ENCODE data around the gene COL6A1. TPM values are rescaled to one million over a fixed set of nuclear protein-coding genes. Genes with fewer than 3 reads are reported as not detected.

Gene COL6A1
- total RNA-seq, 6 experiments from 2014 or later: 350 to 415 (median 382) TPM

DNA sequence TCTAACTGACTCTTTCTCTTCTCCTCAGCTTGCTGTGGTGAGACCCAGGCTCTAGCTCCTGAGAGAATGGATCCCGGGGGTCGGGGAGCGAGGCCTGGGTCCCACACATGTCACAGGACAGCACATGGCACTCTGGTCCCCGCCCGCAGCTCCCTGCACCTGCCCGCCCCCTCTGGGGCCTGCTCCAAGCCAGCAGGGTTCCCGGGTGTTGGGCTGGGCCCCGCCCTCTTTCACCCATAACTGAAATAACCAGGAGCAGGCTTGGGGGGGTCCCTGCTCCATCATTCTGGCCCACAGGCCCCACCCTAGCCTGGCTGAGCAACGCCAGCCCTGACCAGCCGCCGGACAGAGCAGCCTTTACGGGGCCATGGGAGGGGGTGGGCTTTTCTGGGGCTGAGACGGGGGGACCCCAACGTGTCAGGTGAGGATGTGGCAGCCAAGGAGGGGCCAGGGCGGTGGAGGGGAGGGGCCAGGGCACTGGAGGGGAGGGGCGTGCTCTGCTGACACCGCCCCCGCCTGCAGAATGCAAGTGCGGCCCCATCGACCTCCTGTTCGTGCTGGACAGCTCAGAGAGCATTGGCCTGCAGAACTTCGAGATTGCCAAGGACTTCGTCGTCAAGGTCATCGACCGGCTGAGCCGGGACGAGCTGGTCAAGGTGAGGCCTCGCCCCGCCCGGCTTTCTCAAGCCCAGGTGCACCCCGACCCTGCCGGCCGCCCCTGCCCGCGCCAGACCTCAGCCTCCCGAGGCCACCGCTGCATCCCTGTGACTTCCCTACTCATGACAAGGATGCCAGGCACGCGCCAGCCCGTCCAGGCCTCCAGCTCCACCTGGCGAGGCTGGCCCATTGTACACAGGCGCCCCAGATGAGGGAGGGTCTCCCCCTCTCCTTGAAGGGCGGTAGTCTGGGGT, 19.4 kb downstream of the COL6A1 start:
- Mint-ChIP-seq H3K27ac (no peak overlapping the region), H3K36me3 (ENCODE audit: low read depth) (peaks cover 20% of the 10 kb centered on the region), H3K9me3 (peaks cover 8% of the 10 kb centered on the region), H3K4me1 (ENCODE audit: low read depth) (no peaks in the 10 kb centered on the region), H3K4me3 (no peak overlapping the region), H3K27me3 (ENCODE audit: insufficient read depth) (peaks cover 6% of the 10 kb centered on the region)
- TF ChIP-seq, protein P1, sequence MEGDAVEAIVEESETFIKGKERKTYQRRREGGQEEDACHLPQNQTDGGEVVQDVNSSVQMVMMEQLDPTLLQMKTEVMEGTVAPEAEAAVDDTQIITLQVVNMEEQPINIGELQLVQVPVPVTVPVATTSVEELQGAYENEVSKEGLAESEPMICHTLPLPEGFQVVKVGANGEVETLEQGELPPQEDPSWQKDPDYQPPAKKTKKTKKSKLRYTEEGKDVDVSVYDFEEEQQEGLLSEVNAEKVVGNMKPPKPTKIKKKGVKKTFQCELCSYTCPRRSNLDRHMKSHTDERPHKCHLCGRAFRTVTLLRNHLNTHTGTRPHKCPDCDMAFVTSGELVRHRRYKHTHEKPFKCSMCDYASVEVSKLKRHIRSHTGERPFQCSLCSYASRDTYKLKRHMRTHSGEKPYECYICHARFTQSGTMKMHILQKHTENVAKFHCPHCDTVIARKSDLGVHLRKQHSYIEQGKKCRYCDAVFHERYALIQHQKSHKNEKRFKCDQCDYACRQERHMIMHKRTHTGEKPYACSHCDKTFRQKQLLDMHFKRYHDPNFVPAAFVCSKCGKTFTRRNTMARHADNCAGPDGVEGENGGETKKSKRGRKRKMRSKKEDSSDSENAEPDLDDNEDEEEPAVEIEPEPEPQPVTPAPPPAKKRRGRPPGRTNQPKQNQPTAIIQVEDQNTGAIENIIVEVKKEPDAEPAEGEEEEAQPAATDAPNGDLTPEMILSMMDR (IDR thresholded peaks at IDR 0.05): no peak
- no peak for DNase-seq

DNA sequence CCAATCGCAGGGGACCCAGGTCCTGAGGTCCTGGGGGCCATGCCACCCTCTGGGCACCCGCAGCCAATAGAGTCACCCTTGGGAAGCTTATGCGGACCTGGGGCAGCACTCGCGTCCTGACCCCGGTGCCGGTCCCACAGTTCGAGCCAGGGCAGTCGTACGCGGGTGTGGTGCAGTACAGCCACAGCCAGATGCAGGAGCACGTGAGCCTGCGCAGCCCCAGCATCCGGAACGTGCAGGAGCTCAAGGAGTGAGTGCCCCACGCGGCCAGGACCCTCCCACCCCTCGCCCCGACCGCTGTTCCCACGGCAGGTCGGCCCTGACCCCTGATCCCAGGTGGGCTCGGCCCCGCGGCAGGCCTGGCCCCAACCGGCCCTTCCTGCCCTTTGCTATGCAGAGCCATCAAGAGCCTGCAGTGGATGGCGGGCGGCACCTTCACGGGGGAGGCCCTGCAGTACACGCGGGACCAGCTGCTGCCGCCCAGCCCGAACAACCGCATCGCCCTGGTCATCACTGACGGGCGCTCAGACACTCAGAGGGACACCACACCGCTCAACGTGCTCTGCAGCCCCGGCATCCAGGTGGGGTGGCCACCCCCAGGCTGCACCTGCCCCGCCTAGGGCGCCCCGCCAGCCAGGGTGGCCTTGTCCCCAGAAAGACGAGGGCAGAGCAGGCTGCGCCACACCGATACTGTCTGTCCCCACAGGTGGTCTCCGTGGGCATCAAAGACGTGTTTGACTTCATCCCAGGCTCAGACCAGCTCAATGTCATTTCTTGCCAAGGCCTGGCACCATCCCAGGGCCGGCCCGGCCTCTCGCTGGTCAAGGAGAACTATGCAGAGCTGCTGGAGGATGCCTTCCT, 20.5 kb downstream of the COL6A1 start:
- TF ChIP-seq, protein P1 (IDR thresholded peaks at IDR 0.05): no peak
- Mint-ChIP-seq H3K27me3 (ENCODE audit: insufficient read depth) (peaks cover 6% of the 10 kb centered on the region), H3K4me3 (no peak overlapping the region), H3K9me3 (peaks cover 8% of the 10 kb centered on the region), H3K36me3 (ENCODE audit: low read depth) (peaks cover 20% of the 10 kb centered on the region), H3K4me1 (ENCODE audit: low read depth) (no peaks in the 10 kb centered on the region), H3K27ac (no peak overlapping the region)
- DNase-seq: no peak

DNA sequence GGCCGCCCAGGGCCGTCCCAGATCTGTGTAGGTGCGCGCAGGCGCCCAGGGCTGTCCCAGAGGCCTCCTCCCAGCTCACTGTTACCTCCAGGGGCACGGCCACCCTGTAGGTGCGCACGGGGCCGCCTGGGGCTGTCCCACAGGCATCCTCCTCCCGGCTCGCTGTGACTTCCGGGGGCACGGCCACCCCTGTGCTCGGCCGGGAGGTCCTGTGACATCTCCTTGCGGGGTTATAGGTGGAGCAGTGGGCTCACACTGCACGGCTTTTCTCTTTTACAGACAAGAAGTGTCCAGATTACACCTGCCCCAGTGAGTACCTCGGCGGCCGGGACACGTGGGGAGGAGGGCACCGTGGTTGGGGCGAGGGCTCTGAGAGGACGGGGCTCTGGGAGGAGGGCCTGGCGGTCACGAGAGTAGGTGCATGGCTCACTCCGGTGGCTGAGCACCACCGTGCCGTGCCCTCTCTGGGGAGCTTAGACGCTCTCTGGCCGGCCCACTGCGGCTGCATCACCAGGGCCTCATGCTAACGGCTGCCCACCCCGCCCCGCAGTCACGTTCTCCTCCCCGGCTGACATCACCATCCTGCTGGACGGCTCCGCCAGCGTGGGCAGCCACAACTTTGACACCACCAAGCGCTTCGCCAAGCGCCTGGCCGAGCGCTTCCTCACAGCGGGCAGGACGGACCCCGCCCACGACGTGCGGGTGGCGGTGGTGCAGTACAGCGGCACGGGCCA, 21.4 kb downstream of the COL6A1 start:
- TF ChIP-seq, protein P1 (IDR thresholded peaks at IDR 0.05): no peak
- no peak overlapping the region for H3K4me3 Mint-ChIP-seq
- H3K27me3 Mint-ChIP-seq (ENCODE audit: insufficient read depth): peaks cover 6% of the 10 kb centered on the region
- no peak for DNase-seq
- no peaks in the 10 kb centered on the region for H3K4me1 Mint-ChIP-seq (ENCODE audit: low read depth)
- peaks cover 13% of the 10 kb centered on the region for H3K9me3 Mint-ChIP-seq
- peaks cover 21% of the 10 kb centered on the region for H3K36me3 Mint-ChIP-seq (ENCODE audit: low read depth)
- H3K27ac Mint-ChIP-seq: no peak overlapping the region

DNA sequence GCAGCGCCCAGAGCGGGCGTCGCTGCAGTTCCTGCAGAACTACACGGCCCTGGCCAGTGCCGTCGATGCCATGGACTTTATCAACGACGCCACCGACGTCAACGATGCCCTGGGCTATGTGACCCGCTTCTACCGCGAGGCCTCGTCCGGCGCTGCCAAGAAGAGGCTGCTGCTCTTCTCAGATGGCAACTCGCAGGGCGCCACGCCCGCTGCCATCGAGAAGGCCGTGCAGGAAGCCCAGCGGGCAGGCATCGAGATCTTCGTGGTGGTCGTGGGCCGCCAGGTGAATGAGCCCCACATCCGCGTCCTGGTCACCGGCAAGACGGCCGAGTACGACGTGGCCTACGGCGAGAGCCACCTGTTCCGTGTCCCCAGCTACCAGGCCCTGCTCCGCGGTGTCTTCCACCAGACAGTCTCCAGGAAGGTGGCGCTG, 22.0 kb downstream of the COL6A1 start:
- Mint-ChIP-seq H3K4me1 (ENCODE audit: low read depth) (no peaks in the 10 kb centered on the region), H3K27me3 (ENCODE audit: insufficient read depth) (peaks cover 6% of the 10 kb centered on the region), H3K9me3 (peaks cover 19% of the 10 kb centered on the region), H3K36me3 (ENCODE audit: low read depth) (peaks cover 27% of the 10 kb centered on the region), H3K27ac (no peak overlapping the region), H3K4me3 (no peak overlapping the region)
- no peak for DNase-seq
- TF ChIP-seq, protein P1 (IDR thresholded peaks at IDR 0.05): no peak

All from HFFc6 (cell line).